Glutamatergic neuron (in vitro differentiated cells): ENCODE results near the gene C1orf216. TPM values are rescaled to one million over a fixed set of nuclear protein-coding genes. Genes with fewer than 3 reads are reported as not detected.

ENCODE experiments used
- DNase-seq: peaks from one replicate; pipeline ENCODE4 v3.0.0; 2022
- H3K27ac Mint-ChIP-seq: one replicate; pipeline ENCODE4 v1.8.0; 2020; ENCODE audit warnings: mild to moderate bottlenecking, mixed read lengths, inconsistent platforms; ENCODE audit not compliant: unreplicated experiment
- H3K27me3 Mint-ChIP-seq: one replicate; pipeline ENCODE4 v1.8.0; 2020; ENCODE audit warnings: mild to moderate bottlenecking, moderate library complexity, mixed read lengths, inconsistent platforms; ENCODE audit not compliant: unreplicated experiment
- H3K36me3 Mint-ChIP-seq: one replicate; pipeline ENCODE4 v1.8.0; 2020; ENCODE audit warnings: mild to moderate bottlenecking, mixed read lengths, inconsistent platforms; ENCODE audit not compliant: unreplicated experiment
- H3K4me1 Mint-ChIP-seq: one replicate; pipeline ENCODE4 v1.8.0; 2020; ENCODE audit warnings: mild to moderate bottlenecking, low read depth, mixed read lengths, inconsistent platforms; ENCODE audit not compliant: unreplicated experiment
- H3K4me3 Mint-ChIP-seq: one replicate; pipeline ENCODE4 v1.8.0; 2020; ENCODE audit warnings: mild to moderate bottlenecking, mixed read lengths, inconsistent platforms; ENCODE audit not compliant: unreplicated experiment
- H3K9me3 Mint-ChIP-seq: one replicate; pipeline ENCODE4 v1.8.0; 2020; ENCODE audit warnings: mild to moderate bottlenecking, moderate library complexity, mixed read lengths, inconsistent platforms; ENCODE audit not compliant: unreplicated experiment
- total RNA-seq: library from RNA; stranded (reverse); fragmentation: NEBNext Ultra II Directional; extraction: Animal tissue kit (Norgen Biotek cat#: 25700); gene quantifications from one replicate; pipeline ENCODE4 v1.2.1, GENCODE V29; 2021; ENCODE audit not compliant: unreplicated experiment
- TF ChIP-seq, protein P1 (sequence below): fragments of 200-600 bp; sonication (generic); IDR thresholded peaks from one replicate; pipeline ENCODE4 v1.5.0; 2021; ENCODE audit not compliant: partially characterized antibody, unreplicated experiment

C1orf216 gene
- total RNA-seq, 1 donor from 2014 or later = 21.6 TPM

DNA sequence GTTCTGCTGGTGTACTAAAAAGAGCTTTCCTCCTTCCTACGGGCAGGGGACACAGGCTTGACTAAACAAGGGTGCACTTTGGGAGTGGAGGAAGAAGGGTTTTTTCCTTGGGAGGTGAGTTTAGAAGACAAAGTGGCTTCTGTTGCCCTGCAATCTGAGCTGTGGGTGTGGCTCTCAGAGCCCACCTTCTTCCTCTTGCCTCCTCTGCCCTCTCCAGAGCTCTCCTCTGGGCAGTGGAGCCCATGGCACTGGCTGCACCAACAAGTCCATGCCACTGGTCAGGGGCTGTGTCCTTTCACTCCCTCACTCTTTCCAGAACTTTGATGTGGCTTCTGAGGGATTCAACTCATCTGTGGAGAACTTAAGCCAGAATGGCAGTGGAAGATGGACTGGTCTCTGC lies 51.8 kb downstream of the C1orf216 start:
- Mint-ChIP-seq H3K27me3 (peaks cover 4% of the 10 kb centered on the region), H3K36me3 (no peaks in the 10 kb centered on the region), H3K27ac (no peak overlapping the region), H3K4me1 (no peaks in the 10 kb centered on the region), H3K4me3 (no peak overlapping the region), H3K9me3 (peaks cover 2% of the 10 kb centered on the region)
- TF ChIP-seq, protein P1, sequence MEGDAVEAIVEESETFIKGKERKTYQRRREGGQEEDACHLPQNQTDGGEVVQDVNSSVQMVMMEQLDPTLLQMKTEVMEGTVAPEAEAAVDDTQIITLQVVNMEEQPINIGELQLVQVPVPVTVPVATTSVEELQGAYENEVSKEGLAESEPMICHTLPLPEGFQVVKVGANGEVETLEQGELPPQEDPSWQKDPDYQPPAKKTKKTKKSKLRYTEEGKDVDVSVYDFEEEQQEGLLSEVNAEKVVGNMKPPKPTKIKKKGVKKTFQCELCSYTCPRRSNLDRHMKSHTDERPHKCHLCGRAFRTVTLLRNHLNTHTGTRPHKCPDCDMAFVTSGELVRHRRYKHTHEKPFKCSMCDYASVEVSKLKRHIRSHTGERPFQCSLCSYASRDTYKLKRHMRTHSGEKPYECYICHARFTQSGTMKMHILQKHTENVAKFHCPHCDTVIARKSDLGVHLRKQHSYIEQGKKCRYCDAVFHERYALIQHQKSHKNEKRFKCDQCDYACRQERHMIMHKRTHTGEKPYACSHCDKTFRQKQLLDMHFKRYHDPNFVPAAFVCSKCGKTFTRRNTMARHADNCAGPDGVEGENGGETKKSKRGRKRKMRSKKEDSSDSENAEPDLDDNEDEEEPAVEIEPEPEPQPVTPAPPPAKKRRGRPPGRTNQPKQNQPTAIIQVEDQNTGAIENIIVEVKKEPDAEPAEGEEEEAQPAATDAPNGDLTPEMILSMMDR = no peak
- DNase-seq = no peak

DNA sequence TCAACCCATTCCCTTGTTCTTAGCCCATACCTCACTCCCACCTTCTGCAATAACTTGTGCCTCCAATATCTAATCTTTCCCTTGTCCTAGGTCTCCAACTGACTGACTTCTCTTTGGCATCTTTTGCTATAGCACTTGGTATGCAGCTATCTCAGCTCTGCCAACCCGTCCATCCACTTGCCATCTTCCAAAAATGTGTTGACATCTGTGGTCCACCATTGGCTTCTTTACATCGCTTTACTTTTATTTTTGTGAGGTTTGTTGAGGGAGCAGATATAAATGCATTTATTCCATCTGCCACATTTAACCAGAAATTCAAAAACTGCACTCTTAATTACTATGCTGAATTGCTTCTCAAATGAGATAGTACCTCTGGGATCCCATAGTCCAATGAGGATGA lies 52.5 kb downstream of the C1orf216 start:
- Mint-ChIP-seq H3K9me3 (peaks cover 4% of the 10 kb centered on the region), H3K27me3 (peaks cover 4% of the 10 kb centered on the region), H3K36me3 (no peaks in the 10 kb centered on the region), H3K4me3 (no peak overlapping the region), H3K27ac (no peak overlapping the region), H3K4me1 (peaks cover 3% of the 10 kb centered on the region)
- no peak for DNase-seq
- TF ChIP-seq, protein P1 = no peak

Other genes starting within 250 kb of the C1orf216 start
- 74.7 TPM for gene KIAA0319L, start 161.5 kb downstream of the C1orf216 start, total RNA-seq
- 95.3 TPM for gene NCDN, start 161.1 kb downstream of the C1orf216 start, total RNA-seq
- gene TFAP2E, start 145.6 kb downstream of the C1orf216 start, total RNA-seq = 1.1 TPM
- 85.8 TPM for gene PSMB2, start 77.4 kb downstream of the C1orf216 start, total RNA-seq
- 8.2 TPM for gene CLSPN, start 51.1 kb upstream of the C1orf216 start, total RNA-seq
- 20.8 TPM for gene AGO4, start 89.1 kb upstream of the C1orf216 start, total RNA-seq
- 103 TPM for gene AGO1, start 164.3 kb upstream of the C1orf216 start, total RNA-seq
- gene AGO3, start 212.2 kb upstream of the C1orf216 start, total RNA-seq = 32.7 TPM